ENCODE data around the gene EFCAB5. TPM values are rescaled to one million over a fixed set of nuclear protein-coding genes. Genes with fewer than 3 reads are reported as not detected.

EFCAB5 gene
- total and polyA plus RNA-seq, 10 of the 15 experiments (the other 5 are each of a cell fraction or from before 2014, with no cell fraction given) = 0.39 to 2.6 (median 1.0) TPM

DNA sequence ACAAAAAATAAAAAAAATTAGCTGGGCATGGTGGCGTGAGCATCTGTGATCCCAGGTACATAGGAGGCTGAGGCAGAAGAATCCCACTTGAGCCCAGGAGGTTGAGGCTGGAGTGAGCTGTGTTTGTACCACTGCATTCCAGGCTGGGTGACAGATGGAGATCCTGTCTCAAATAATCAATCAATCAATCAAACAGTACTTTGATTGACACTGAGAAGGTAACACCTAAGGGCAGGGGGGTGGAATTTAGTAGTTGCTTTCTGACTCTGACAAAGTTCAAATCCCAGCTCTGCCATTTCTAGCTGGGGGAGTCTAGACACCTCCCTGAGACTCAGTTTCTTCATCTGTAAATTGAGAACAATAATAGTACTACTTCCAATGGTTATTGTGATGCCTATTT, 23.4 kb upstream of the EFCAB5 start:
- no peak for DNase-seq (ENCODE audit: low read depth, low spot score)
- SMC1A ChIA-PET (ENCODE audit: uncharacterized antibody, unreplicated experiment) = interaction anchor here (1.0 to 2.6 kb wide), 3 partner anchors 9 to 71 kb away, joined by 3 to 17 read pairs (median 6); no protein-coding TSS in a partner anchor
- no peak overlapping the region for H3K4me3 ChIP-seq
- FAIRE-seq = no peak
- H2AFZ ChIP-seq (ENCODE audit: control insufficient read depth, low read depth, low read length) = no peak overlapping the region
- TF ChIP-seq, protein P1, sequence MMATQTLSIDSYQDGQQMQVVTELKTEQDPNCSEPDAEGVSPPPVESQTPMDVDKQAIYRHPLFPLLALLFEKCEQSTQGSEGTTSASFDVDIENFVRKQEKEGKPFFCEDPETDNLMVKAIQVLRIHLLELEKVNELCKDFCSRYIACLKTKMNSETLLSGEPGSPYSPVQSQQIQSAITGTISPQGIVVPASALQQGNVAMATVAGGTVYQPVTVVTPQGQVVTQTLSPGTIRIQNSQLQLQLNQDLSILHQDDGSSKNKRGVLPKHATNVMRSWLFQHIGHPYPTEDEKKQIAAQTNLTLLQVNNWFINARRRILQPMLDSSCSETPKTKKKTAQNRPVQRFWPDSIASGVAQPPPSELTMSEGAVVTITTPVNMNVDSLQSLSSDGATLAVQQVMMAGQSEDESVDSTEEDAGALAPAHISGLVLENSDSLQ (IDR thresholded peaks at IDR 0.05) = peak; percentile 67
- TF ChIP-seq SREBF1 (IDR thresholded peaks at IDR 0.05; ENCODE audit: low read length) = no peak
- peaks cover 0 to 3% of the 10 kb centered on the region in 2 experiments; a peak in 2 of 4 replicates for H3K36me3 ChIP-seq (ENCODE audit: control insufficient read depth in 2 of 2, insufficient read depth in 2 of 2, low read length in 1 of 2)
- no peak overlapping the region for H3K9ac ChIP-seq (ENCODE audit: control insufficient read depth, insufficient read depth, low read length)
- POLR2A ChIA-PET = interaction anchor here (0.6 to 2.7 kb wide), 2 partner anchors 11 to 100 kb away, joined by 4 to 23 read pairs; partner anchors contain the start of gene SSH2
- no peak overlapping the region for H3K4me2 ChIP-seq (ENCODE audit: control insufficient read depth, insufficient read depth)
- in situ Hi-C loops (cut with MboI) (no loop called here), intact Hi-C loops (cut with micrococcal nuclease; ENCODE audit: unreplicated experiment) (no loop called here)
- peaks cover 6% of the 10 kb centered on the region; the same call in 1 of the 2 replicates for H3K4me1 ChIP-seq (ENCODE audit: control insufficient read depth, insufficient read depth, low read length)
- ATAC-seq = no peak
- 100% methylated on average over 1 of the region's 1 CpG for WGBS (ENCODE audit: insufficient coverage, insufficient replicate concordance, low lambda C conversion rate, missing lambda C conversion rate)
- no TSS peak for BruUV-seq (replicated peaks)
- H4K20me1 ChIP-seq (ENCODE audit: control insufficient read depth, insufficient read depth) = no peaks in the 10 kb centered on the region
- H3K27ac ChIP-seq (ENCODE audit: control insufficient read depth, insufficient read depth) = no peak overlapping the region
- H3K79me2 ChIP-seq (ENCODE audit: control insufficient read depth, insufficient read depth, low read length) = peaks cover 9% of the 10 kb centered on the region
- RAD21 ChIA-PET (ENCODE audit: unreplicated experiment) = no interaction called here
- H3K9me3 ChIP-seq (replicated peaks; ENCODE audit: control insufficient read depth, insufficient read depth, low read length) = no peaks in the 10 kb centered on the region
- CTCF ChIA-PET = interaction anchor here (1.4 to 7.2 kb wide), 2 partner anchors 12 to 110 kb away, joined by 7 to 64 read pairs; partner anchors contain the start of gene SSH2
- no peaks in the 10 kb centered on the region for H3K27me3 ChIP-seq (replicated peaks in 1 of 2; ENCODE audit: control insufficient read depth in 2 of 2, insufficient read depth in 2 of 2, low read length in 1 of 2)

DNA sequence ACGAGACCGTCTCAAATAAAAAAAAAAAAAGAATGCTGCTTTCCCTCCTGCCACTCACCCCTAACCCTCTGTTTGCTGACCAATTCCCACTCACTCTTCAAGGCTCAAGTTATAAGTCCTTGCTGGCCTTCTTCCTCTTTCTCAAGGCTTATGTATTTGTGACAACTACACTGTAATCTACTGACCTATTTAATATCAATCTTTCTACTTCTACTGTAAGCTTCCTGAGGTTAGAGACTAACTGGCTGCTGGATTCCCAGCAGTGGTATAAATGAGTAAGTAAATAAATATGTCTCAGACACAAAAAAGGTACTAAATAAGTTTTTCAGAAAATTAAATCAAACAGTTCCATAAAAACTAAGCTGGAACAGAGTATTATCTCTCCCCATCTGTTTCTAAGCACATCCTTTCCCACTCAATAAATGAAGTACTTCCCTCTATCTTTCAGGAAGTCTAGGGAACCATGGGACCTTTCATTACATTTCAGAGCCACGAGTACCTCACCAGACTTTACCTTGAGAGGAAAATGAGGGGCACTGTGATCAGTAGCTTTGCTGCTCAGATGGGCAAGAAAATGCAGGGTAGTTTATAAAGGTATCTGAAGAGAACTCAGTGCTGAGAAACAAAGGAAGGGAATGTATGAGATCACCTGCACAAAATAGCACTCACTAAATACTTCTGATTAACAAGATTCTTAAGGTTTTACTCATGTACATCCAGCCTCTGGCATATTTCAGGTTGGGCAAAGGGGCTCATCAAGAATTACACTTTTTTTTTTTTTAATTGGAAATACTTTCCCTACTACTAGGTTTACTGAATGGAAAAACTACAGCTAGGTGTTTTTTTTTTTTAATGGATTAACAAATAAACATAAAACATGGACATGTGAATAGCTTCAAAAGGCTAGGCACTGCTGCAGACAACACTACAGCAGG, 22.2 kb upstream of the EFCAB5 start:
- H3K79me2 ChIP-seq (ENCODE audit: control insufficient read depth, insufficient read depth, low read length) = peaks cover 14% of the 10 kb centered on the region
- ChIA-PET RAD21 (ENCODE audit: unreplicated experiment) (interaction anchor here (0.5 to 1.9 kb wide), 3 partner anchors 12 to 112 kb away, joined by 3 to 20 read pairs (median 4); partner anchors contain the start of gene SSH2), POLR2A (interaction anchor here (0.6 to 2.7 kb wide), 6 partner anchors 10 to 110 kb away, joined by 3 to 23 read pairs (median 4); partner anchors contain the start of gene SSH2), CTCF (interaction anchor here (0.7 to 7.2 kb wide), 8 partner anchors 8 to 111 kb away, joined by 3 to 64 read pairs (median 4); partner anchors contain the start of gene SSH2), SMC1A (ENCODE audit: uncharacterized antibody, unreplicated experiment) (interaction anchor here (0.8 to 4.1 kb wide), 10 partner anchors 8 to 254 kb away, joined by 3 to 40 read pairs (median 3); partner anchors contain the start of gene SSH2)
- no peak overlapping the region for H3K9ac ChIP-seq (ENCODE audit: control insufficient read depth, insufficient read depth, low read length)
- DNase-seq (ENCODE audit: low read depth, low spot score) (no peak), FAIRE-seq (no peak), ATAC-seq (peak; percentile 53)
- no peak overlapping the region for H2AFZ ChIP-seq (ENCODE audit: control insufficient read depth, low read depth, low read length)
- peaks cover 0 to 3% of the 10 kb centered on the region in 2 experiments; a peak in 2 of 4 replicates for H3K36me3 ChIP-seq (ENCODE audit: control insufficient read depth in 2 of 2, insufficient read depth in 2 of 2, low read length in 1 of 2)
- in situ Hi-C loops (cut with MboI) = no loop called here
- TF ChIP-seq, protein P2, sequence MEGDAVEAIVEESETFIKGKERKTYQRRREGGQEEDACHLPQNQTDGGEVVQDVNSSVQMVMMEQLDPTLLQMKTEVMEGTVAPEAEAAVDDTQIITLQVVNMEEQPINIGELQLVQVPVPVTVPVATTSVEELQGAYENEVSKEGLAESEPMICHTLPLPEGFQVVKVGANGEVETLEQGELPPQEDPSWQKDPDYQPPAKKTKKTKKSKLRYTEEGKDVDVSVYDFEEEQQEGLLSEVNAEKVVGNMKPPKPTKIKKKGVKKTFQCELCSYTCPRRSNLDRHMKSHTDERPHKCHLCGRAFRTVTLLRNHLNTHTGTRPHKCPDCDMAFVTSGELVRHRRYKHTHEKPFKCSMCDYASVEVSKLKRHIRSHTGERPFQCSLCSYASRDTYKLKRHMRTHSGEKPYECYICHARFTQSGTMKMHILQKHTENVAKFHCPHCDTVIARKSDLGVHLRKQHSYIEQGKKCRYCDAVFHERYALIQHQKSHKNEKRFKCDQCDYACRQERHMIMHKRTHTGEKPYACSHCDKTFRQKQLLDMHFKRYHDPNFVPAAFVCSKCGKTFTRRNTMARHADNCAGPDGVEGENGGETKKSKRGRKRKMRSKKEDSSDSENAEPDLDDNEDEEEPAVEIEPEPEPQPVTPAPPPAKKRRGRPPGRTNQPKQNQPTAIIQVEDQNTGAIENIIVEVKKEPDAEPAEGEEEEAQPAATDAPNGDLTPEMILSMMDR (IDR thresholded peaks at IDR 0.05 in 2 of 3, conservative IDR thresholded peaks at IDR 0.05 in 1 of 3; ENCODE audit: control insufficient read depth in 2 of 3, extremely low read depth in 1 of 3, insufficient read depth in 1 of 3, low read depth in 3 of 3, low read length in 3 of 3) = no peak
- TF ChIP-seq, protein P3, sequence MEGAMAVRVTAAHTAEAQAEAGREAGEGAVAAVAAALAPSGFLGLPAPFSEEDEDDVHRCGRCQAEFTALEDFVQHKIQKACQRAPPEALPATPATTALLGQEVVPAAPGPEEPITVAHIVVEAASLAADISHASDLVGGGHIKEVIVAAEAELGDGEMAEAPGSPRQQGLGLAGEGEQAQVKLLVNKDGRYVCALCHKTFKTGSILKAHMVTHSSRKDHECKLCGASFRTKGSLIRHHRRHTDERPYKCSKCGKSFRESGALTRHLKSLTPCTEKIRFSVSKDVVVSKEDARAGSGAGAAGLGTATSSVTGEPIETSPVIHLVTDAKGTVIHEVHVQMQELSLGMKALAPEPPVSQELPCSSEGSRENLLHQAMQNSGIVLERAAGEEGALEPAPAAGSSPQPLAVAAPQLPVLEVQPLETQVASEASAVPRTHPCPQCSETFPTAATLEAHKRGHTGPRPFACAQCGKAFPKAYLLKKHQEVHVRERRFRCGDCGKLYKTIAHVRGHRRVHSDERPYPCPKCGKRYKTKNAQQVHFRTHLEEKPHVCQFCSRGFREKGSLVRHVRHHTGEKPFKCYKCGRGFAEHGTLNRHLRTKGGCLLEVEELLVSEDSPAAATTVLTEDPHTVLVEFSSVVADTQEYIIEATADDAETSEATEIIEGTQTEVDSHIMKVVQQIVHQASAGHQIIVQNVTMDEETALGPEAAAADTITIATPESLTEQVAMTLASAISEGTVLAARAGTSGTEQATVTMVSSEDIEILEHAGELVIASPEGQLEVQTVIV (IDR thresholded peaks at IDR 0.05; ENCODE audit: borderline replicate concordance, partially characterized antibody) = no peak
- H3K4me1 ChIP-seq (ENCODE audit: control insufficient read depth, insufficient read depth, low read length) = peaks cover 10% of the 10 kb centered on the region; the same call in 1 of the 2 replicates
- H3K9me3 ChIP-seq (replicated peaks; ENCODE audit: control insufficient read depth, insufficient read depth, low read length) = no peaks in the 10 kb centered on the region
- no peak overlapping the region for H3K27ac ChIP-seq (ENCODE audit: control insufficient read depth, insufficient read depth)
- no TSS peak for BruUV-seq (replicated peaks)
- no peaks in the 10 kb centered on the region for H4K20me1 ChIP-seq (ENCODE audit: control insufficient read depth, insufficient read depth)
- WGBS (ENCODE audit: insufficient coverage, insufficient replicate concordance, low lambda C conversion rate, missing lambda C conversion rate) = 72% methylated on average over 3 of the region's 3 CpGs
- H3K4me2 ChIP-seq (ENCODE audit: control insufficient read depth, insufficient read depth) = no peak overlapping the region
- H3K4me3 ChIP-seq = no peak overlapping the region
- intact Hi-C loops (cut with micrococcal nuclease; ENCODE audit: unreplicated experiment) = no loop called here
- H3K27me3 ChIP-seq (replicated peaks in 1 of 2; ENCODE audit: control insufficient read depth in 2 of 2, insufficient read depth in 2 of 2, low read length in 1 of 2) = no peaks in the 10 kb centered on the region

Data from GM12878 (cell line).